8988T (cell line): Measurements from ENCODE around the gene MYOG.

Experiments used
- DNase-seq: peaks from one replicate; pipeline ENCODE4 v3.0.0; 2011

MYOG gene

DNA sequence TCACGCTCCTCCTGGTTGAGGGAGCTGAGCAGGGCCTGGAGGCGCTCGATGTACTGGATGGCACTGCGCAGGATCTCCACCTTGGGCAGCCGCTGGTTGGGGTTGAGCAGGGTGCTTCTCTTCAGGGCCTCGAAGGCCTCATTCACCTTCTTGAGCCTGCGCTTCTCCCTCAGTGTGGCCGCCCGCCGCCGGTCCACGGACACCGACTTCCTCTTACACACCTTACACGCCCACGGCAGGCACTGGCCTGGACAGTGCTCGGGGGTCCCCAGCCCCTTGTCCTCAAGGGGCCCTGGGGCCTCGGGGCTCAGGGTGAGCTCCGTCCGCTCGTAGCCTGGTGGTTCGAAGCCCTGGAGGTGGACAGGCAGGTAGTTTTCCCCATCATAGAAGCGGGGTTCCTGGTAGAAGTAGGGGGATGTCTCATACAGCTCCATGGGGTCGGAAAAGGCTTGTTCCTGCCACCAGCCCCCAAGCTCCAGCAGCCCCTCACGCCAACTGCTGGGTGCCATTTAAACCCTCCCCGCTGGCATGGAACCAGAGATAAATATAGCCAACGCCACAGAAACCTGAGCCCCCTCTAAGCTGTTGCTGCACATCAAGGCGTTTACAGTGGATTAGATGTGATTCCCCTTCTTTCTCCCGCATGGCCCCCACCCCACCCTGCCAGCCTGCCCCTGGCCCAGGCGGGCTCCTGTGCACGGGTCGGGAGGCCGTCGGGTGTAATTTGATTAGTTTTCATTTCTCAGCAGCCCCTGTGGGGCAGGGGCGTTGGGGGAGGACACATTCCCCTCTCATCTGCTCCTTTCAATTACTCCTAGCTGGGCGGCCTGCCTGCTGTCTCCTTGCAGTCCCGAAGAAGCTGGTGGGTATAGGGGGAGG lies at the start of gene MYOG:
TSS of gene MYOG (minus strand) at position 485 of the 879 bp plus-strand sequence. CDS start at position 434, 51 bp downstream.
- no peak for DNase-seq

- DNase-seq: no peak
Measured at GRCh38 chr1:203133970-203134725, 48.3 kb upstream of the MYOG start.

DNA sequence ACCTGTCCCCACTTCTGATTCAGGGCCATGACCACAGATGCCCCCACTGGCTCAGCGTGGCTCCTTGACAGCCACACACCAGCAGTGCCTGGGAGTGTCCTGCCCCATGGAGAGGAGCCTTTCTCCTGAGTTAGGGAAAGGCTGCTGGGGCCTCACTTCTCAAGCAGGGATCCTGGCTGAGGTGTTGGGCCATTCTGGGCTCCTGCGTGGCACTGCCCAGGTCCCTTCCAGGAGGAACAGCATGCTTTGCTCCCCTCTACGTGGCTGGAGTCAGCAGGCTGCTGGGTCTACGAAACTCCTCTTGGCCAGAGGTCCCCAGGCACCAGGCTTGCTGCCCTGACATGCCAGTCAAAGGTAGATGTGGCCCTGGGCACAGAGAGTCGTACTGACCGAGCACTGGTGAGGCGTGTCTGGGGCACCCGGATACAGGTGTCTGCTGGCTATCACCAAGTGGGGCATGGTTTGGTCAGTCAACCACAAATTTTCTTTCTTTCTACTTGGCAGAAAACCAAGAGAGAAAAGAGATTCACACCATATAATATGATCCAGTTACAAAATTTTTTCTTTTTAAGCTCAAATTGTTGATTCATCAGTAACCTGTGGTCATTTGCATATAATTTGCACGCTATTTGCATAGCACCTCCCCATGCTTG lies 45.9 kb upstream of the MYOG start:
- peak; percentile 6 for DNase-seq

DNA sequence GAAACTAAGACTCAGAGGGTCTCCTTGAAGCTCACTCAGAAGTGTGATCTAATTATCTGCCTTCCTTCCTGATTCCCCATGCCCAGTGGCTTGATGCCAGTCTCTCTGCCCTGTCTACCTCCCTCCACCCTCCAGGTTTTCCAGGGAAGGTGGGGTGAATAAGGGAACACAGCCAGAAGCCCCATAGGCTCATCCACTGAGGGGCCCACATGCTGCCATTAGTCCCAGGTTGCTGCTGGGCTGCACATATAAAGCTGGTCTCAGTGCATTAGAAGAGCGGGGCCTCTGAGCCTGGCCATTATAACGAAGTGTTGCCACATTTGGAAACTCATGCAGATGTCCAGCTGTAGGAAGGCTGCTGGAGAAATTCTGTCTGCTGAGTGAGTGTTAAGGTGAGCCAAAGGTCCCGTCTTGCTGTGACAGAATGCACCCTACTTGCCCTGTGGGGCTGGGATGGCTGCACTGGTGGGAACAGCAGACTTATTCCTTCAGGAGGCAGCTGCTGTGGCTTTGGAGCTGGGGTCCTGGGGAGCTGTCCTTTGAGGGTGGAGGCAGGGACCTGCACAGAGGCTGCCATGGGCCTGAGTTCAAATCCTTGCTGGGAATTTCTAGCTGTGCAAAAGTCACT lies 44.7 kb upstream of the MYOG start:
- DNase-seq: peak; percentile 7

- peak; percentile 6 for DNase-seq
Measured at GRCh38 chr1:203129501-203130231, 43.9 kb upstream of the MYOG start.

GRCh38 chr1:203128716-203129500 lies 43.1 kb upstream of the MYOG start:
- no peak for DNase-seq

GRCh38 chr1:203128431-203128715 lies 42.6 kb upstream of the MYOG start:
- DNase-seq: no peak

- DNase-seq: peak; percentile 52
Measured at GRCh38 chr1:203127666-203128430, 42.0 kb upstream of the MYOG start, which contains the start of gene ADORA1. ADORA1 (plus strand) TSS chr1:203127726; CDS start chr1:203128842, 1,116 bp downstream.

DNA sequence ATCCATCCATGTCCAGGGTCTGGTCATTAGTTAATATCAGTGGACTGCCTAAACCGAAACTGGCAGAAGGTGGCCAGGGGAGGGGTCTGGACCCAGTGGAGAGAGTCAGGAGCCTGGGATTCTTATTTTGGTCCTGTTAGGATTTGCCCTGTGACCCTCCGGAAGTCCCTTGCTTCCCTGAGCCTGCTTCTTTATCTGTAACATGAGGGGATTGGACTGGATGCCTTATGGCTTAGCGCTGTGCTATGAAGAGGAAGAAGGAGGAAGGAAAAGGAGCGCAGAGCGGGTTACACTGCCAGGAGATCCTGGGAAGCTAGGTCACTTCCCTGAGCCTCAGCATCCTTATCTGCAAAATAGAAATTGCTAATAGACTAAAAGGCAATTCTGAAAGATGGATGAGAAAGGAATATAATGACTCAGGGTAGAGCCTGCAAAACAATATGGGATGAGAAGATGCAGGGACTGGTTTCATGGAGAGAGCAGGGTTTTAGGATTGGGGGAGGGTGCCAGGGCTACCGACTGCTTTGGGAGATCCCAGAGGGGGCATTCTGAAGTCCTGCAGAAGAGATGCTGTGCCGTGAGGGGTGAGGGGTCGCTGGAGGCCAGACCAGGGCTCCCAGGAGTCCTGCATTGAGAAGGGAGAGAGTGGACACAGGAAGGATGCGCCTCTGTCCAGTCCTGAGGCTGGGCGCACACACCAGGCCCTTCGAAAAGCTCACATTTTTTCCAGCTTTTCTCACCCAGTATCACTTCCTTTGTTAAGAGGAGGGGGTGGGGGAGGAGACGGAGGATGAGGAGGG lies 41.3 kb upstream of the MYOG start:
- no peak for DNase-seq

- DNase-seq: no peak
Measured at GRCh38 chr1:203126151-203126865, 40.5 kb upstream of the MYOG start.

GRCh38 chr1:203124546-203125317 lies 38.9 kb upstream of the MYOG start:
- DNase-seq: no peak

DNA sequence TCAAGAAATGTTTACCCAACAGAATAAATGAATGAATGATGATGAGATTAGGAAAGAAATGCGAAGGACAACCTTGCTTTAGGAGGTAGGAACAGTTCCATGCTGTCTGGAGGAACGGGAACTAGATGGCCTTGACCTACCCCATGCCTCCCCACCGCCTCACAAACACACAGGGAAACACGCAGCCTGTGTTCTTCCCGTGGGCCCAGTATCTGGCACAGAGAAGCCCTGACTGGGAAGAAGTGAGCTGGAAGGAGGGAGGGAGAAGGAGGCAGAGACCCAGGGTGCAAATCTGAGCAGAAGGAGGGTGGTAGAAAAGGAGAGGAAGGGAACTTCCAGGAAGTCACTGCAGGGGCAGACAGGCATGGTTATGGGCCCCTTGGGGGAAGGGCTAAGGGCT lies 38.2 kb upstream of the MYOG start:
- no peak for DNase-seq

DNA sequence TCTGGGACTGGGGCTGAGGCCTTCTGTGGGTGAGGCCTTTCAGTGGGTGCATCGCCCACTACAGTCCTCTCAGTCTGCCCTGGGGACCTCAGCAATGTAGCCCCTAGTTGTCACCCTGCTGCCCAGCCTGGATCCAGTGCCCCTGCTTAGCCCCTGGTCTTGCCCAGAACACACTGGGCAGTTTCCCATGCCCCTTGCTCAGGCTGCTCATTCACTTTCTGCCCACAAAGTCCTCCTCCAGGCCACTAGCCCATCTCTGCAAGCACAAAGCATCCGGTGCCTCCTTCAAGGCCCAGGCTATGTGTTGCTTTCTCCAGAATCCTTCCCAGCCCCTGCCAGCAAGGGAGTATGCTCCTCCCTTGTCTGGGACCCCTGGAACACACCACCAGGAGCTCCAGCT lies 36.3 kb upstream of the MYOG start:
- DNase-seq: no peak

- DNase-seq: no peak
Measured at GRCh38 chr1:203121186-203122015, 35.6 kb upstream of the MYOG start.

DNA sequence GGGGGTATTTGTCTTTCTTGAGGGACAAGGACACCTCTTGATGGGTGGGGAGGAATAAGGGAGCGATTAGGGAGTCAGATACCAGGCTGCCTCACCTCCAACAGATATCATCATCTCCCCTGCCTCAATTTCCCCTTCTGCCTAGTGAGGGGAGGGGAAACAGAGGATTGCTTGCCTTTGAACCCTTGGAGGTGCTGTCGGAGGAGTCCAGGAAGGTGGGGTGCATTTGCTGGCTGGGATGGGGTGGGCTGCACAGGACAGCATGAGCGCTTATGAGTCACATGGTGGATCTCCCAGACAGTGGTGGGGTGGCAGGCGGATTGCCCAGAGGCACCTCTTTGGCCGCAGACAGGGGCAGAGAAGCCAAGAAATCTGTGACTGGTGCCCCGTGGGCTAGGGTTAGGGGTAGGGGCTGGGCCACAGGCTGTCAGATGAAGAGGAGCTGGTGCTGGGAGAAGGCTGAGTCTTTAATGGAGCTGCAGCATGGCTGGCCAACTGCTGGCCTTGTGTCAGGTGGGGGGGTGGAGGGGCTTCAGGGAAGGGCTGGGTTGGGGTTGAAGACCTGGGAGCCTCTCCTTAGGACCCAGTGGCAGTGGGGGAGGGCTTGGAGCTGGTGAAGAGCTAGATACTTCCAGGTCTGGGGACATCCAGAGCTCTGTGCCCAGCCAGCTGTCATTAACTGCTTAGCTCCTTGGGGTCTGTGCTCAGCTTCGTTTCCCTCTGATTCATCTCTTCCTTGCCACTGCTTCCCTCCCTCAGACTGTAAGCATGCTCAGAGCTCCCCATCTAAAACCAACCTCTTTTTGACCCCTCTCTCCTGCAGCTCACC lies 34.7 kb upstream of the MYOG start:
- no peak for DNase-seq
